Stimulated activated CD8-positive, alpha-beta memory T cell treated with anti-CD3 and anti-CD28 coated beads, Interleukin-15, amount 100 ng/mL, for 4 hours (primary cell): ENCODE measurements around the gene CDADC1.

Experiments used
- DNase-seq, 2 donors: peaks; one replicate each; pipeline ENCODE4 v3.0.0-alpha.2; 2020; ENCODE audit warnings: low read depth in 2 of 2

Gene CDADC1

DNA sequence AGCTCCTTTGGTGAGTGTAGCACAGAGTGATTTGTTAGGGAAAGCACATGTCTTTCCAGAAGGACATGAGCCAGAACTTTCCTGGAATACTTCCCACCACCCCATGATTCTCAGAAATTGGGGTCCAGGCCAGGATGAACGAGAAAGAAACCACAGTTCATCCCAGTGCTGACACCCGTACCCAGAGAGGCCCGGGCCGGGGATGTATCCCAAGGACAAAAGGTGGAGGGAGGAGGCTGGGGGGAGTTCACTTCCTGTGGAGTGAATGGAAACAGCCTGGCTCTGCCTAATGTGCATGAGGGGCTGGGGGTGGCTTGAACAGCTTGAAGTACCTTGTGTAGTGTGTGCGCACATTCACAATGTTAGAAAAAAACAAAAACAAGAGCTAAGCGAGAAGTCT is 47.5 kb downstream of the CDADC1 start:
- DNase-seq, result no peak

DNA sequence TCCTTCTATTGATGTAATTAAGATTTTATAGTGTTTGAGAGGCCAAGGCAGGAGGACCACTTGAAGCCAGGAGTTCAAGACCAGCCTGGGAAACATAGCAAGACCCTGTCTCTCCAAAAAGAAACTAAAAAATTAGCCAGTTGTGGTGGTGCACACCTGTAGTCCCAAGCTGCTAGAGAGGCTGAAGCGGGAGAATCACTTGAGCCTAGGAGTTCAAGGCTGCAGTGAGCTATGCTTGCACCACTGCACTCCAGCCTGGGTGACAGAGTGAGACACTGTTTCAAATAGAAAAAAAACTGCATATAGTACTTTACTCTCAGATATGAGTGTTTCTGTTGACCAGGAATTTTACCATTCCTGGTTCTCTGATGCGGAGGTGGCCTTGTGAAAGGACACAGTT is 48.9 kb downstream of the CDADC1 start:
- no peak for DNase-seq

DNA sequence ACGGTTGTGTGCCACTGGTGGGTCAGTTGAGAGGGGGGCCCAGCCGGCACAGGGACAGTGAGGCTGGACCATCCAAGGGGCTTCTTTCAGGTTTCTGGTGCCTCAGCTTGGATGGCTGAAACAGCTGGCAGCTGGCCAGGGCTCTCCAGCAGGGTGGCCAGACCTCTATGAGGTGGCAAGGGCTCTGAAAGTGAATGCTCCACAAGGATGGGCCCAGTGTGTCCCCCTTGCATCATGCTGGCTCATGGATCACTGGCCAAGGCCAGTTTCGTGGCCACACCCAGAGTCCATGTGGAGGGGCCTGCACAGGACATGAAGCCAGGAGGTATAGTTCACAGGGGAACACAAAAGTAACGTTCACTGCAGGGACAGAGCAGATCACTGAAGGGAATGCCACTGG is 49.6 kb downstream of the CDADC1 start:
- no peak for DNase-seq

DNA sequence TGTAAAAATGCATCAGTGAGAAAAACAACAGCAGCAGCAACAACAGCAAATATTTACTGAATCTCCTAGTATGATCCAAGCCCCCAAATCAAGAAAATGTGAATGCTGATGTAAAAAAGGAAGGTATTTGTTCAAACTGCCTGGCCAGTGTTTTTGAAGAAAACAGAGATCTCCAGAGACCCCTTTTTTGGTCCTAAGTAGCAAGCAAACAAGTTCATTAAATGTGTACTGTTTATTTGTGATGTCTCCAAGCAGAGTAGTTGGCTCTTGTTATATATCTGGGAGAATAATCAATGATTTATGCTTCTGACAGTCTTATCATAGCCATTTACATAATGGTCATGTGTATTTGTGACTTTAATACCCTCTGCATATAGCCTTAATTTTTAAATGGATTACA is 50.7 kb downstream of the CDADC1 start:
- no peak for DNase-seq

DNA sequence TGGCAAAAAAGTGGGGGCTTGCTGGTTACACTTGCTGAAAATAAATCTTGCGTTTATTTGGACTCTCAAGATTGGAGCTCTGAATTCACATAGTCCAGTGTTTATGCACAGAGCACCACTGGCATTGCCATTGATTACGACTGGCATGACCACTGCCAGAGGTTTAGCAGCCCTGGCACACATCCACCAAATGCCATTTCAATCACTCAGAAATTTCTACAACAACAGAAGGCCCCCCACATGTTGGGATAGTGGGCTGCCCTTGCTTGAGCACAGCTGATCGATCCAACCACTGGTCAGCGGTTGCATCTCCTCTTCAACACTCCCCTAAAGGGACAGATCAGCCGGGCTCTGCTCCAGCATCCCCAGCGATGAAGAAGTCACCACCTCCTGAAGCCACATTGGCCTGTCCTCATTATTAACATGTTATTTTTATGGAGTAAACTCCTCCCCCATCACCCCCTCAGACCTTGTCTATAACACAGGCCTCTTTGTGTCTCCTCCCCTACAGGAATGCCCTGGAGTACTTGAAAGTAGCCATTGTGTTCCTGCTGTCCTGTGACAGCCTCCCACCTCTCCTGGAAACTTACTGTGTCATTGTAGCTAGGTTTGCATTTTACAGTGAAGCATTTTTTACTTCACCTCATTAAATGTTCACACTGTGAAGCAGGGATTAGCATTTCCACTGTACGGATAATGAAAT is 51.3 kb downstream of the CDADC1 start:
- no peak for DNase-seq

DNA sequence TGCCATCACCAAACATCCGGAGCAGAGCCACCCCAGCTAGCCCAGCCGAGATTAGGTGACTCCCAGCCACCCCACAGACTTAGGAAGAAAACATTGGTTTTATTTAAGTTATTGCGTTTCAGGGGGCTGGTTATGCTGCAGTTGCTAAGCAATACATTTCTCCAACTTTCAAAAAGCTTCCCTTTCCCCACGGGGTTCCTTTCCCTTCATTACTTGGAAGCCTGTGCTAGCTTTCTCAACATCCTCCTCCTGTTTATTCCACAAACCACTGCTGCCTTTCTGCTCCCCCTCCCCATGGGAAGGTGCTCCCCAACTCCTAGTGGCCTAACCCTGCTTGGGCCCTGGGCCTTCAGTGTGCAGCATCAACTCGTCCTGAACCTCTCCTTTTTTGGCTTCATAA is 52.6 kb downstream of the CDADC1 start:
- DNase-seq, result no peak

DNA sequence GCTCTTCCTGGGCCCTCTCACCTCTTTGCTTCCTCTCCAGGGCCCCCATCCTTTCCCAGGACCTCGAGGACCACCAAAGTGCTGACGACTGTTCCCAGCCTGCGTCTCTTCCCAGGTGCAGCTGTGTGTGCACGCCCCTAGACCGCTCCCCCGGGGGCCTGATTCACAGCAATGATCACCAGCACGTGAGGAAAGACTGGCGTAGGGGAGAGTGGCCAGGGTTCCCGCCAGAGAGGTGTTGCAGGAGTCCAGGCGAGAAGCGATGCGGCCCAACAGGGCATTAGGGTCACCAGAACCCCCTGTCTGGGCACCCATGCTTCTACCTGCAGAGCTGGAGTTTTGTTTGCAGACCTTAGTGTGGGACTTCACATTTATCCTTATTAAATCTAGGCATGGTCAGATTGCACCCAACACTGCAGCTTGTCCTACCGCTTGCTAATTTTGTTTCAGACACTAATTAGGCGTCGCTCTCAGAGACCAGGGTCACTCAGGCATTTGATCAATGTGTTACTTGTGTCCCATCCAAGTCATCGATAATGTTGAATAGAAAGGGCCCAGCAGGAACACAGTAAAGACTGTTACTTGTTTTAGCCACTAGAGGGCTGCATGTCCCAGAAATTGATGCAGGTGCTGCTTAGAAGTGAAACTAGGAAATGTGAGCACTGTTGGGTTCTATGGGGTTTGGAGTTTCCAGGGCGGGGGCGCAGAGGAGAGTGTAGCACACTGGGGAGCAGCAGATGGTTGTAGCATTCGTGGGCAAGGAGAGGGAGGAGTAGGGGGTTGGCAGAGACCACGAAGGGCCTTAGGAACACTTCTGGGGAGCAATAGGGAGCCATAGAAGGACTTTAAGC is 53.2 kb downstream of the CDADC1 start:
- peak; percentile 34 to 51 for DNase-seq

DNA sequence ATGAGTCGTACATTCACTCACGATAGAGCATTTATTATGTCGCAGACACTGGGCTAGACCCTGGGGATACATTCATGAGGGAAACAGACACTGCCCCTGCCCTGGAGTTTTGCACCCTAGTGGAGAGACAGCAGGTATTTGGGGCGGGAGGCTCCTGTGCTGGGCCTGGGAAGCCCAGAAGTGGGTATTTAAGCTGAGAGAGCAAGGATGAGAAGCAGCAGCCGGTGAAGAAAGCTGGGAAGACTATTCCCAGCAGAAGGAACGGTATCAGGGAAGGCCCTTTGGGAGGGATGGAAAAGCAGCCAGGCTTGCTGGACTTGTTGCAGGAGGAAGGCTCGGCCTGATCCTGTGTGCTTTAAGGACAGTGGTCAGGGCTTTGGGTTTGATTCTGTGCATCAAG is 54.5 kb downstream of the CDADC1 start:
- no peak for DNase-seq

DNA sequence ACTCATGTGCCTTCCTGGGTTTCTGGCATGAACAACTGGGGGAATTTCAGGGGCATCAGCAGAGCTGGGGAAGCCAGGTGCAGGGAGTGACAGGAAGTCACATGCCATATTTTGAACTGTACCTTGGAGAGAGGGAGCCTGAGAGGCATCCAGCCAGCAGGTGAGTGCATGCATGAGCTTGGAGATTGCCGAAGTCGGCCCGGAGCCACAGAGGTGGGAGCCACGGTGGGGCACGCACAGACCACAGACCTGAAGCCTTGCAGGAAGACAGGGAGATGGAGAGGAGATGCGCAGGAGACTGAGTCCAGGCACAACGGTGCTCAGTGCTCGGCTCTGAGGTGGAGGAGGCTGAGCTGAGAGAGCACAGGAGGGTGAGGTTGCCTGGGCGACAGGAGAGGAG is 55.1 kb downstream of the CDADC1 start:
- DNase-seq, result no peak

DNA sequence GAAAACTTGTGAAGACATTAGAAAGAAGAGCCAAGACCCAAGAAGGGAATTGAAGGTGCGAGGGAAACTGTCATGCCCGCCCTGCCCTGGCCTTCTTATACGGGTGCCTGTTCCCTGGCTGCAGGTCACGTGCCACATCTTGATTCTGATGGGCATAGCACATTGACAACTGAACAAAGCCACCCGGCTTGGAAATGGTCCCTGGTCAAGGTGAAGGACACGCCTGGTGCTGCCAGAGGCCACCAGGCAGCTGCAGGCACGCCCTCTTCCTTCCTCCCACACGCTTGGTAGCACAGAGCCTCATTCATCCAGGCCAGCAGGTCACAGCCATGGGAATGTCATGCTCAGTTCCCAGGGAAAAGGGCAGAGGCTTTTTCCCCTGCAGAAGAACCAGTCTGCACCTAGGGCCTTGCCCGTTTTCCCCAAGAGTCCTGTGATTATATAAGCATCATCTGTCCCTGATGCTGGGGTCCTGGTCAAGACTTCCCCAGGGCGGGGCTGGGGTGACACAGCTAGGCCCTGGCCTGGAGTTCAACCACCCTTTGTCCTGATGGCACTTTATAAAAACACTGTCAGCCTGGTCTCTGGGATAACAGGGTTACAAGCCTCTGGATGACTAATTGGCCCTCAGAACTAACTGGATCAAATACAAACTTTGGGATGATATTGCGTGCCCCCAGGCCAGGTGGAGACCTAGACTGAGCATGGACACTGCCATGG is 56.0 kb downstream of the CDADC1 start:
- DNase-seq, result no peak

DNA sequence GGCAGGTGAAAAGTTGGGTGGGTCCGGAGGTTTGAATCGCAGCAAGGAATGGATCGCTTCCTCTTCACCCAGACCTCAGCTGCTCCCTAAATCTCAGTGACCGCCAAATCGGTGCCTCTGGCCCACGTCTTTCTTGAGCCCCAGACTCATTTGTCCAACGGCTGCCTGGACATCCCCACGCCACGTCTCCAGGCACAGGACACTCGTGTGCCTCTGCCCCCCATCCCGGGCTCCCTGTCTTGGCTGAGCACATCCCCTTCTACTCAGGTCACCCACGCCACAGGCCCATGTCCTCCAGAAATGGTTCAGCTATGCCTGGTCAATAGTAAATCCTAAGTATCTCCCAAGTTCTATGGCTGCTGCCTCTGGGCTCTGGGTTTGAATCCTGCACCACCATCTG is 56.6 kb downstream of the CDADC1 start:
- no peak for DNase-seq

DNA sequence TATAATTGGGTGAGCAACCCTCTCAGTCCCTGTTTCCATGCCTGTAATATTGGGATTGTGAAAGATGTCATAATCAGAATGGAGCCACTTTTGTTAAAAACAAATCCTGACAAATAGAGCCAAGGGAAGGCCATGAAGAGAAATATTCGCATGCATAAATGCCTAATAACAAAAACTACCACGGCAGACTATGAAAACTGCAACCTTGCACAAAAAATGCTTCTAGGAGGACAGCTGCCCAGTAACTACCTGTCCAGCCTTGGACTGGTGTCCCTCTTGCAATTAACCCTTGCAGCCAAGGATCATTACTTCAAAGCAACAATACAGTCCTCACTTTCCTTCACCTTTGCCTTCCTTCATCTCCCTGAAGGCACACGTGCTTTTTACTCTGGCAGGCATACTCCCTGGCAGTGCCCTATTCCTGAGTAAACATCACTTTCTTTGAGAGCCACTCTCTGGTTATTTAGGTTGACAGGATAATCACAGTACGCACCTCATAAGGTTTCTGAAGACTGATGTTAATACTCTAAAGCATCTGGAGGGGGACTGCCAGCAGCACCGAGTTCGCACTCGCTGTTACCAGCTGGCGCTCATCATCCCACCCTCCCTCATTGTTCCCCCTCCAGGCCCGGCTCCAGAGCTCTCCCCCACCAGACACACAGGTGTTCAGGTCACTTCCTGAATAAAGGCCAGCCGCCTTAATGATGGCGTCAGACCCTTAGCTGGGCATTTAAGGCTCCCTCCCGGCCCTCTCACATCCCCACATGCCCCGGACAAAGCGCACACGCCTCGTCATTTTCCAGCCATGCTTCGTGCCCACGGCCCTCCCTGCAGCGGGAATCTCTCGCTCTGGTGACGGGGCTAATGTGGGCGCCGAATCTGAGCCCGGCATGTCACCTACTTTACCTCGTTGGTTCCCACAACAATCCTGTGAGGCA is 57.3 kb downstream of the CDADC1 start:
- no peak for DNase-seq

DNA sequence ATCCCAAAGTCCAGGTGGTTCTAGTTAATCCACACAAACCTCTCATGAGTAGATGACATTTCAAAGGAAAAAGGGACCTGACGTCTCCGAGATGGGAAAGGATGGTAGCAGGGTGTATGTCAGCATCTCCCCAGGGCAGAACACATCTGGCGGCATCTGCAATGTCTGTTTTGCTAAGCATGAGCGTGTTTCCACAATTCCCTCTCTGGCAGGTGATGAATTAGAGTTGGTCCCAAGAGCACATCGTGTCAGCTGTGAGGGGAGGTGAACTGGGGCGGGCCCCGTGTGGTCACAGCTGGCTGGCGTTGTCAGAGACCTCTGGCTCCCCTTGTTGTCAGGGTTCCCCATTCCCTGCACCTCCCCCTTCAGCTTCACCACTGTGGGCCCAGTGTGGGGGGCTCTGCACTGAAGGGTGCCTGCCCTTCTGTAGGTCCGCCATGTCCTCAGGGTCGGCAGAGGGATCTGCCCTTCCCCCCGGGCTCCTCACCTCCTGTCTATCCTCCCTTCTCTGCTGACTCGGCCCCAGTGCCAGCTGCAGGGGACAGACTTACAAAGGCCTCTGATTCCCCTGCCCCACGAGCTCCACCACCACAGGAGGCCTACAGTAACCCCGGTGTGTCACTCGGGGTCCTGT is 58.2 kb downstream of the CDADC1 start:
- no peak for DNase-seq

DNA sequence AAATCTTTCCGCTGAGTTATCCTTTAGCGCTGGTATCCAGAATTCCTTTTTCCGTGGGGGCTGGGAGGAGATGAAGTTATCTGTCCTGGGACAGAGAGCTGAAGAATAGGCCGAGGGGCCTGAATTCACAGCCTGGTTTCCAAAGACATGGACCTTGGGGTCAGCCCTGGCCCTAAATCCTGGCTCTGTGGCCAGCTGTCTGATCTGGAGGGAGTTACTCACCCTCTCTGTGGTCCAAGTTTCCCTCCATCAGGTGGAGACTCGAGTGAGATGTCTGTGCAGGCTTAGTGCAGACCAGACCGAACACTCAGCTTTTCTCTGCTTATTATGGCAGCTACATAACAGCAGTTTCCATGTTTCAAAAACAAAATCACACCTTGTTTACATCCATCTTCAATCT is 59.6 kb downstream of the CDADC1 start:
- no peak for DNase-seq

DNA sequence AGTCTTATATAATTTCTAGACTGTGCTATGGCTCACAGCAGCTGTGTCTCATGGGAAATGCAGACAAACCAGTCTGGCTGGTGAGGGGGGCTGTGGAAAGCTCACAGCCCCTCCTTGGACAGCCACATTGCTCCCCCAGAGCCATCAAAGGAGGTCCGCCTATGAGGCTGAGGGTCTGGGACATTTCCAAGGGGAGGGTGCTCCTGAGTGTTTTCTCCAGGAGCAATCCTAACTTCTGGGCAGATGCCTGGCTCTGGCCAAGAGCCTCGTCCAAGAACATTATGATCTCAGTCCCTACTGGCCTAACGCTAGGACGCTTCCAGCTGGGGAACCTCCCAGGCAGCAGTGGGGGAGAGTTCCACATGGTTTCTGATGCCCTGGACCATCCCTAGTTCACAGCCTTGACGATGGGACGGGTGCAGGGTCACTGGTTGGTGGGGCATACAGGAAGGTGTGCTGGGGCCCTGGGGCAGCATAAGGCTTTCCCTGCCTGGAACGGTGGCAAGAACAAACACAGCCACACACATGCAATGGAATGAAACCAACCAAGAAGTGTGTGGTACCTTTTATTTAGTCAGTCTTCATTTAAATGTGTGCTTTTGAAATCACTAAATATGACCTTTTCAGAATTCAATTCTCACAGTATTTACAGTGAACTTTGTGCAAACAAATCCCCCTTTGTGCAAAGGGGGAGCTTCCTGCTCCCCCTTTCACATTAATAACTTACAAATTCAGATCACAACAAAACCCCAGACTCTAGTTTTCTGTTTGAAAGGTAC is 60.6 kb downstream of the CDADC1 start:
- no peak for DNase-seq

DNA sequence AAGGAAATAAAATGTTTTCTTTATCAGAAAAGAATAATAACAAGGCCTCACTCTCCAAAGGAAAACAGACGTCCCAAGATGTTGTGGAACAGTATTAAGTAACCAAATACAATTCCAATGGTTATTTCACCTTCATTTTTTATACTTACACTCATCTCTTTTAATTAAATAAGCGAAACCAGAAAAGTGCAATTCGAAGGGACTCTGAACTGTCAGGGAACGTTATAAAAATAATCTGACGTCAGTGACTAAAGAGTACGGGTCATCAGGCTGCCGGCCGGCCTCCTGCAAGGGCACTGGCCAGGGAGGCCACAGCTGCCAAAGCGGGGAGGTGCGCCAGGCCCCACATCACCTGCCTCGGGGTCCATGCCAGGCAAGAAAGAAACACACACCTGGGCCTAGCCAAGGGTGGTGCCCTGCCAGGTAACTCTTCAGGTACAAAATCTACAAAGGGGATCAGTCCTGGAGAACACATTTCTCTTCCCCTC is 61.2 kb downstream of the CDADC1 start:
- DNase-seq, result no peak

DNA sequence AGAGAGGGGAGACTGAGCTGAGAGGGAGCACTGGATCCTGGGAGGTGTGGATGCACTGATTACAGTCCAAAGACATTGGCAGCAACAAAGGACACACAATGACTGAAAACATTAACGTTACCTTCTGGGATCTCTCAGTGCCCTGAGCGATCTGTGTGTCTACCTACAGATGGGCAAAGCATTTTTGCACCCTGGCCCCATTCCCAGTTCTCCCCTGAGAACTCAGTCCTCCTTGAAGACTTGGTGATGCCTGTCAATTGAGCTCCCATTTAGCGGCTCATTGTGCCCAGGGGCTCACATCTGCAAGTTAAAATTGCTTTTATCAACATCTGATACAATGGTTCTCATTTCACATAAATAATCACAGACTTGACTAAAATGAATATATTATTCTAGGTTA is 62.5 kb downstream of the CDADC1 start:
- no peak for DNase-seq

DNA sequence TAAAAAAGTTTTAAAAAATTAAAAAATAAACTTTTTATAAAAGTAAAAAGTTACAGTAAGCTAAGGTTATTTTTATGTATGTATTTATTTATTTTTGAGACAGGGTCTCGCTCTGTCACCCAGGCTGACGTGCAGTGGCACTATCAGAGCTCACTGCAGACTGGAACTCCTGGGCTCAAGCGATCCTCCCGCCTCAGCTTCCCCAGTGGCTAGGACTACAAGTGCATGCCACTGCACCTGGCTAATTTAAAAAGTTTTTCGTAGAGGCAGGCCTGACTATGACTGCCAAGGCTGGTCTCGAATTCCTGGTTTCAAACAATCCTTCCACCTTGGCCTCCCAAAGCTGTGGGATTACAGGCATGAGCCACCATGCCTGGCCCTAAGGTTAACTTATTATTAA is 64.1 kb downstream of the CDADC1 start:
- DNase-seq, result no peak

DNA sequence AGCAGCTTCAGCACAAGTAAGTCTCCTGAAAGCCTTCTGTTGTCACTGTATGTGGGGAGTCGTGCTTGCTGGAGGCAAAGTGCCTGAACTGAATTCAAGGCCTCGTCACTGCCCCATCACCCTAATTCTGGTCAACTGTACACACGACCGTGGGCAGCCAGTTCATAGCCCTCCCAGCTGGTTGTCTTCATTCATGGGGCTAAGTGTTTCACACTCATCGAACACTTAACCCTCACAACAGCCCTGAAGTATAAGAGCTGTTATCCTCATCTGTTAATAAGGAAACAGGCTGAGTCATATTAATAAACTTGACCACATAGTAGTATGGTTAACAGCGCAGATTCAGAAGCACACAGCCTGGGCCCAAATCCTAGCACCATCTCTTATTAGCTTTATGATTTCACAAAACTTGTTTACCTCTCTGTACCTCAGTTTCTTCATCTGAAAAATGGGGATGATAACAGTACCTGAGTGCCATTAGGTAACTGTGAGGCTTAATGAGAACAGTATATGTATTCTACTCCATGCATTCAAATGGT is 66.7 kb downstream of the CDADC1 start:
- DNase-seq, result no peak

DNA sequence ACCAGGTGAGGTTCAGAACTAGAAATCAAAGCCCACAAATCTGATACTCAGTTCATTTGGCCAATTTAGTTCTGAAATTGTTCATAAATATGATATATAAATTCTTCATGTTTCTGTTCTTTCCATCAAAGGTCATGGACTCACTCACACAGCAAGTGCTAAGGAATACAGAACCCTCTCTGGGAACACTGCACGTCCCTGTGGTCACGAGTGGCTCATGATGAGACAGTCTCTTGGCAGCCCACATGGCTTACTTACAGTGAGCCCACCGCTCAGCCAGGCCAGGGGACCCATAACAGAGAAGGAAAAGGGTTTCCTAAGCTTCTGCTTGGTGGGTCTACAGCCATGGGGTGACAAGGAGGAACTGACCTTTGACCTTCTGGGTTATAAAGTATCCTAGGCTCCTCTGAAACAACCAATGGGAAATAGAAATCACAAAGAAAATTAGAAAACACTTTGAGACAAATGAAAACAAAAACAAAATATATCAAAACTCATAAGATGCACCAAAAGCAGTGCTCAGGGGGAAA is 67.4 kb downstream of the CDADC1 start:
- DNase-seq, result no peak
